ENCODE results near the gene PYDC1.

- no peak for TF ChIP-seq TFCP2L1 (CRISPR knock-in tag; IDR thresholded peaks at IDR 0.05)
- no peak for TF ChIP-seq CTCF (IDR thresholded peaks at IDR 0.05)
- TF ChIP-seq ESRRA (IDR thresholded peaks at IDR 0.05; ENCODE audit: borderline replicate concordance, low read length): no peak
- no peak for TF ChIP-seq POLR2AphosphoS2 (conservative IDR thresholded peaks at IDR 0.05; ENCODE audit: low read length)
Measured at GRCh38 chr16:31242206-31242605, 25.3 kb upstream of the PYDC1 start.
